Bronchial smooth muscle cell (primary cell): ENCODE data around the gene TNS2. TPM values are rescaled to one million over a fixed set of nuclear protein-coding genes. Genes with fewer than 3 reads are reported as not detected.

Experiments
- total RNA-seq: library from RNA; depleted of rRNA; stranded (reverse); fragments of >200 nt; gene quantifications from 2 replicates; pipeline ENCODE4 v1.2.1, GENCODE V29; 2014

TNS2 gene, protein sequence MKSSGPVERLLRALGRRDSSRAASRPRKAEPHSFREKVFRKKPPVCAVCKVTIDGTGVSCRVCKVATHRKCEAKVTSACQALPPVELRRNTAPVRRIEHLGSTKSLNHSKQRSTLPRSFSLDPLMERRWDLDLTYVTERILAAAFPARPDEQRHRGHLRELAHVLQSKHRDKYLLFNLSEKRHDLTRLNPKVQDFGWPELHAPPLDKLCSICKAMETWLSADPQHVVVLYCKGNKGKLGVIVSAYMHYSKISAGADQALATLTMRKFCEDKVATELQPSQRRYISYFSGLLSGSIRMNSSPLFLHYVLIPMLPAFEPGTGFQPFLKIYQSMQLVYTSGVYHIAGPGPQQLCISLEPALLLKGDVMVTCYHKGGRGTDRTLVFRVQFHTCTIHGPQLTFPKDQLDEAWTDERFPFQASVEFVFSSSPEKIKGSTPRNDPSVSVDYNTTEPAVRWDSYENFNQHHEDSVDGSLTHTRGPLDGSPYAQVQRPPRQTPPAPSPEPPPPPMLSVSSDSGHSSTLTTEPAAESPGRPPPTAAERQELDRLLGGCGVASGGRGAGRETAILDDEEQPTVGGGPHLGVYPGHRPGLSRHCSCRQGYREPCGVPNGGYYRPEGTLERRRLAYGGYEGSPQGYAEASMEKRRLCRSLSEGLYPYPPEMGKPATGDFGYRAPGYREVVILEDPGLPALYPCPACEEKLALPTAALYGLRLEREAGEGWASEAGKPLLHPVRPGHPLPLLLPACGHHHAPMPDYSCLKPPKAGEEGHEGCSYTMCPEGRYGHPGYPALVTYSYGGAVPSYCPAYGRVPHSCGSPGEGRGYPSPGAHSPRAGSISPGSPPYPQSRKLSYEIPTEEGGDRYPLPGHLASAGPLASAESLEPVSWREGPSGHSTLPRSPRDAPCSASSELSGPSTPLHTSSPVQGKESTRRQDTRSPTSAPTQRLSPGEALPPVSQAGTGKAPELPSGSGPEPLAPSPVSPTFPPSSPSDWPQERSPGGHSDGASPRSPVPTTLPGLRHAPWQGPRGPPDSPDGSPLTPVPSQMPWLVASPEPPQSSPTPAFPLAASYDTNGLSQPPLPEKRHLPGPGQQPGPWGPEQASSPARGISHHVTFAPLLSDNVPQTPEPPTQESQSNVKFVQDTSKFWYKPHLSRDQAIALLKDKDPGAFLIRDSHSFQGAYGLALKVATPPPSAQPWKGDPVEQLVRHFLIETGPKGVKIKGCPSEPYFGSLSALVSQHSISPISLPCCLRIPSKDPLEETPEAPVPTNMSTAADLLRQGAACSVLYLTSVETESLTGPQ (N-terminal part only)
- 48.2 and 58.6 TPM in 2 replicates for total RNA-seq

DNA sequence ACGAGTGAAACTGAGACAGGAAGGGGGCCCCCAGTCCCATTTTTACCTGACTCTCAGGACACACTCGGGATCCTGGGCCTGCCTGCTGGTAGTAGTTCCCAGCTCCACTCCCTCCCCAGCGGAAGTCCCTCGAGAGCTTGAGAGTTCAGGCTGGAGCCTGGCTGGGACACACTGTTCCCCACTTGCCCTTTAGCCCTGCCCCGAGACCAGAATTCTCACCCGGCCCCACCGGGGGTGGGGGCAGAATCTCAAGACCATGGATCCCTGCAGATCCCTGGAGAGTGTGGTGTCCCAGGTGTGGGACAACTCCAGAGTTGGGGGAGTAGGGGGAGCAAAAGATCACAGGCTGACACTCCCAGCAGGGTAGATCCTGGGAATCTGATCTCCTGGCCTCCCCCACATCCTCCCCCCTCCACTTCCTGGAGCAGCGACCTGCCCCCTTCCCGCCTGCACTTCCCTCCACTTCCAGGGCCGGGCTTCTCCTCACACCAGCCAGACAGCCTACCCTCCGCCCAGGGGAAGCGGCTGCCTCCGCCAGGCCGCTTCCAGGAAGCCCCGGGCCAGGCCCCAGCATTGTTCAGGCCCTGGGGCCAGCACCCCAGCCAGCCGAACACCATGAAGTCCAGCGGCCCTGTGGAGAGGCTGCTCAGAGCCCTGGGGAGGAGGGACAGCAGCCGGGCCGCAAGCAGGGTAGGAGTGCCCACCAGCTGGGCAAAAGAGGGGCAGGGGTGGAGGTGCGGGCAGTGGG is at the start of gene TNS2:
Gene TNS2, plus strand, starts transcription at position 495 of the 748 bp plus-strand sequence. Its CDS starts 121 bp downstream, at position 616.

GRCh38 chr12:53005986-53006809 is 43.7 kb upstream of the TNS2 start, which contains the start of gene EIF4B:
Gene EIF4B, plus strand, starts transcription at chr12:53006456. Its CDS starts 28 bp downstream, at chr12:53006484.

DNA sequence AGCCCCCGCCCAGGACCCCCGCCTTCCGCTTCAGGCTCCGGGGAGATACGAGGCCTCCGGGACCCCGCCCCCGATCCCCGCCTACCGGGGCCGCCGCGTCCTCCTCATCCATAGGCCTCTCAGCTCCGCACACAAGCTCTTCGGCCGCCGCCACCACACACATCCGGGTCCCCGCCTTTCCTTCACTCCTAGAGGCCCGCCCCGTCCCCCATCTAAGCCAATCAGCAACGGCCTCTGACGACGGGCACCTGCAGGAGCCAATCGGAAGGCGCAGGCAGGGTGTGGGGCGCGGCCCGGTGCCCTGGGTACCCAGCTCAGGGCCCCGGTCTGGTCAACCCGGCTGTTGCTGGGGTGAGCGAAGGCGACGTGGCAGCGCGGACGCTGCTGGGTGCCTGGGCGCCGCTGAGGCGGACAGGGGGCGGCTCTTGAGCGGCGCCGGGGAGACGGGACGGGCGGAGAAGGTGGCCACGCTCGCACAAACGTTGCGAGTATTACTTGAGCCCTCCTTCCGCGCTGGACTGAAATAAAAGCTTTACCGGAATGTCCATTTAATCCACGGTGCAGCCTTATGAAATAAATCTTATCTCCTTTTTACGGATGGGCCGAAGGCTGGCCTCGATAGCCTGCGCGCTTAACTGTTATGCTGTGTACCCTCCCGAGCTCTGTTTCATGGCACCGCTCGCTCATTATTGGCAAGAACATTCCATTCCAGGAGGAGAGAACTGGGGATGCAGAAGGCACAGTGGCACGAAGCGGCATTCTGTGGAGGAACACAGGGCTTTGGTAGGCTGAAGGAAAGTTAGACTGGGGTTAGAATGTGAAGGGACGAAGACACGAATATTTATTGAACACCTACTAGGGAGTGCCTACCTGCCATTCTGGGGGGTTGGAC is 29.6 kb downstream of the TNS2 start, which contains the start of gene SPRYD3:
Gene SPRYD3, minus strand, starts transcription at position 165 of the 892 bp plus-strand sequence. Its CDS starts 57 bp downstream, at position 108.

GRCh38 chr12:53097564-53098353 is 47.9 kb downstream of the TNS2 start, which contains the start of gene IGFBP6:
Gene IGFBP6, plus strand, starts transcription at chr12:53097667. Its CDS starts 51 bp downstream, at chr12:53097718.

GRCh38 chr12:53102883-53103807 is 53.3 kb downstream of the TNS2 start, which contains the start of gene SOAT2:
Gene SOAT2, plus strand, starts transcription at chr12:53103486. Its CDS starts 92 bp downstream, at chr12:53103578.

Other genes with a start within 250 kb of the TNS2 start
- 0.34 TPM in 1 of 2 replicates, not detected in the other for gene KRT4, start 235.9 kb upstream of the TNS2 start, total RNA-seq
- gene KRT79, start 215.8 kb upstream of the TNS2 start, total RNA-seq, result not detected in 2 replicates
- not detected in 2 replicates for gene KRT78, start 201.1 kb upstream of the TNS2 start, total RNA-seq
- 0.95 and 1.5 TPM in 2 replicates for gene KRT8, start 145.0 kb upstream of the TNS2 start, total RNA-seq
- 1.0 and 2.2 TPM in 2 replicates for gene KRT18, start 100.9 kb upstream of the TNS2 start, total RNA-seq
- 1,255 and 1,854 TPM in 2 replicates for gene EIF4B, start 43.6 kb upstream of the TNS2 start, total RNA-seq
- gene SPRYD3, start 29.3 kb downstream of the TNS2 start, total RNA-seq, result 18.3 and 22.1 TPM in 2 replicates
- gene IGFBP6, start 47.6 kb downstream of the TNS2 start, total RNA-seq, result 1,620 and 3,493 TPM in 2 replicates
- gene SOAT2, start 53.4 kb downstream of the TNS2 start, total RNA-seq, result 0.16 and 0.17 TPM in 2 replicates
- gene ZNF740, start 130.7 kb downstream of the TNS2 start, total RNA-seq, result 14.3 and 16.9 TPM in 2 replicates
- gene CSAD, start 130.9 kb downstream of the TNS2 start, total RNA-seq, result 8.4 and 11.3 TPM in 2 replicates
- gene ITGB7, start 157.2 kb downstream of the TNS2 start, total RNA-seq, result 0.47 and 1.4 TPM in 2 replicates
- 32.3 and 35.3 TPM in 2 replicates for gene RARG, start 182.1 kb downstream of the TNS2 start, total RNA-seq
- gene ESPL1, start 218.2 kb downstream of the TNS2 start, total RNA-seq, result 0.86 and 1.9 TPM in 2 replicates
- gene PFDN5, start 245.5 kb downstream of the TNS2 start, total RNA-seq, result 1,042 and 1,327 TPM in 2 replicates
- 50.8 and 56.3 TPM in 2 replicates for gene MYG1, start 249.6 kb downstream of the TNS2 start, total RNA-seq